Measurements from ENCODE around the gene SNX27.

Gene SNX27

GRCh38 chr1:151703813-151704212, 92.0 kb downstream of the SNX27 start:
- DNase-seq (ENCODE audit: low read depth in 3 of 3, low spot score in 1 of 3) = no peak

- DNase-seq (ENCODE audit: low read depth in 3 of 3, low spot score in 1 of 3) = no peak
Observed at GRCh38 chr1:151704246-151704645, 92.4 kb downstream of the SNX27 start.

DNA sequence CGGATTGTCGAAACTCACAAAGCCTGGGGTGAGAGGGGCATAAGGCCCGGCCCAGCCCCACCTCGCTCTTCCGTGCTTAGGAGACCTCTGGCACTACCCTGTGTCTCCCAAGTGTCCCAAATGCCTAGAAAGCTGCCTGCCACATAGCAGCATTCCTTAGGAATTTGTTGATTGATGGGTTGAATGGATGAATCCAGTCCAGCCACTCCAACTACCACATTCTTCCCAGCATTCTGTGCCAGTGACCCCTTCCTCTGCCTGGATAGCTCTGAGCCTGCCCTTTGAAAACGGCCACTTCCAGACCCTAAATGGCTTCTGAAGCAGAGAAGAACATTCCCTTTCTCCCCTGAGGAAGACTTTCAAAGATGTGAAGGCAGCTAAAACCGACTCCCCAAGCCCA, 93.3 kb downstream of the SNX27 start:
- DNase-seq (ENCODE audit: low read depth in 3 of 3, low spot score in 1 of 3) = no peak

GRCh38 chr1:151705753-151706463, 94.1 kb downstream of the SNX27 start:
- no peak for DNase-seq (ENCODE audit: low read depth in 3 of 3, low spot score in 1 of 3)

- no peak for DNase-seq (ENCODE audit: low read depth in 3 of 3, low spot score in 1 of 3)
Observed at GRCh38 chr1:151706464-151707415, 94.9 kb downstream of the SNX27 start.

DNA sequence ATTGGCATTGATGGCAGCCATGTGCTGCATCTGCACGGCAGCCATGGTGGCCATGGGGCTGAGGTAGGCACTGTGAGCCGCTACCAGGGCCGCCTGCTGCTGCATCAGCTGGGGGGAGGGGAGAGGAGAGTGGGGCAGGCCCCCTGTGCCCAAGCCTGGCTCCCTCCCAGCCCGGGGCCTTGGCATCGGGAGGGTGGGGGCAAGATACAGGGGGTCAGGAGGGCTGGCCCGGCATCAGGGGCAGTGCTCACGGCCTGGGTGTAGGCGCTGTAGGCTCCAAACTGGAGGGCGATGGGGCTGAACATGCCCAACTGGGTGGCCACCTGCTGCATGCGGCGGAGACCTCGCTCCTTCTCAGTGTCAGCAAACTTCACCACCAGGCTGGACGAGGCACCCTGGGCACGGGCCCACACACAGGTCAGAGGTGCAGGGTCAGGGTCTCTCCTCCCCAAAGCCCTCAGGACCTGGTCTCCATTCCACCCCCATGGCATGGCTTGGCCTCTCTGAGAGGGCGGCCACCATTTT, 95.8 kb downstream of the SNX27 start:
- no peak for DNase-seq (ENCODE audit: low read depth in 3 of 3, low spot score in 1 of 3)

GRCh38 chr1:151708891-151709290, 97.0 kb downstream of the SNX27 start:
- DNase-seq (ENCODE audit: low read depth in 3 of 3, low spot score in 1 of 3) = no peak

GRCh38 chr1:151710187-151710840, 98.5 kb downstream of the SNX27 start:
- DNase-seq (ENCODE audit: low read depth in 3 of 3, low spot score in 1 of 3) = no peak

GRCh38 chr1:151711044-151711800, 99.4 kb downstream of the SNX27 start:
- DNase-seq (ENCODE audit: low read depth in 3 of 3, low spot score in 1 of 3) = no peak

GRCh38 chr1:151711951-151712350, 100.1 kb downstream of the SNX27 start:
- no peak for DNase-seq (ENCODE audit: low read depth in 3 of 3, low spot score in 1 of 3)

- DNase-seq (ENCODE audit: low read depth in 3 of 3, low spot score in 1 of 3) = no peak
Observed at GRCh38 chr1:151713044-151713443, 101.2 kb downstream of the SNX27 start.

DNA sequence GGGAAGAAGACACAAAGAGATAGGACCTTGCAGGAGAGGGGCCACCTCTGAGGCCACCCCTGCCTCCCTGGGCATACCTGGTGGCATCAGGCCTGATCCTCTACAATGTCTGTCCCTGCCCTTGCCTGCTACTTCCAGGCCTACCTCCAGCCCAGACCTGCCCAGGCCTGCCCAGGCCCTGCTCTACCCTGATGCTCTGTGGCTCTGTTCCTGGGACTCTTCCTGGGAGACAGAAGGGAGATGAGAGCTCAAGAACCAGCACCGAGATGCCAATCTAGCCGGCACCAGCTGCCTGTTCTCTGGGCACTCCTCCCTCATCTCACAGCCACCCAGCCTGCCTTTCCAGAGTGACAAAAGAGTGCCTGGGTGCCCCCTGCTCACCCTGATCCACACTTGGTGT, 102.0 kb downstream of the SNX27 start:
- no peak for DNase-seq (ENCODE audit: low read depth in 3 of 3, low spot score in 1 of 3)

- DNase-seq (ENCODE audit: low read depth in 3 of 3, low spot score in 1 of 3) = no peak
Observed at GRCh38 chr1:151714820-151715725, 103.2 kb downstream of the SNX27 start.

DNA sequence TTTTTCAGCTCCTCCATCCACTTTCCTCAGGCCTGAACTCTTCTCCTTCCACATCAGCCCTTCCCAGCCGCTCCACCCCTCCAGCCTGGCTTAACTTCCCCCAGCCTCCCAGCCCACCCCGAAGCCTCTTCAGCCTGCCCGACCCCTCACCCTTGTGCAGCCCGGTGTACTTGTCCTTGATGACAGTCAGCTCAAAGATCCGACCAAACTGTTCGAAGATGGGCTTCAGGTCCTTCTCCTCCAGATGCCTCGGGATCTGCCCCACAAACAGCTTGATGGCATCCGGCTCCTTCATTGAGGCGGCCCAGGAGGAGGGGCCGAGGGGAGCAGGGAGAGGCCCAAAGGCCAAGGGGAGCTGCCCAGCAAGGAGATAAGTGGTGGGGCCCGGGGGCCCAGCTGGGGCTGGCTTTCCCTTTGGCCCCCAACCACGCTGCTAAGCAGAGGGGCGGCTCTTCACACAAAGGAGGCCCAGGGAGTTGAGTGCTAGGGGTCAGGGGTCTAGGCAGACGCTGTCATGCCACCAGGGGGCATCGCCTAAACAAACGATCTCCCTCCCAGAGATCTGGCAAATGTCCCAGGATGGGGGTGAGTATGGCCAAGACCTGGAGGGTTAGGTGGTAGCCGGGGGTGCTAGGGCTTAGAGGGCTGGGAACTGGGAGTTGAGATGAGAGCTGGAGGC, 104.0 kb downstream of the SNX27 start:
- no peak for DNase-seq (ENCODE audit: low read depth in 3 of 3, low spot score in 1 of 3)

- no peak for DNase-seq (ENCODE audit: low read depth in 3 of 3, low spot score in 1 of 3)
Observed at GRCh38 chr1:151716405-151716762, 104.5 kb downstream of the SNX27 start.

GRCh38 chr1:151716771-151717631, 105.2 kb downstream of the SNX27 start, which contains the start of gene CELF3:
Gene CELF3 (minus strand): TSS chr1:151716803. CDS start chr1:151716020, 783 bp downstream.
- DNase-seq (ENCODE audit: low read depth in 3 of 3, low spot score in 1 of 3) = no peak

GRCh38 chr1:151718011-151718431, 106.2 kb downstream of the SNX27 start:
- no peak for DNase-seq (ENCODE audit: low read depth in 3 of 3, low spot score in 1 of 3)

GRCh38 chr1:151718666-151719065, 106.8 kb downstream of the SNX27 start:
- no peak for DNase-seq (ENCODE audit: low read depth in 3 of 3, low spot score in 1 of 3)

Measured in stimulated activated CD4-positive, alpha-beta T cell treated with anti-CD3 and anti-CD28 coated beads, TNF-alpha, amount 100 ng/mL, for 1 hour (primary cell).